Heart right ventricle (tissue), 16 donors: ENCODE data around the gene RDX. TPM values are rescaled to one million over a fixed set of nuclear protein-coding genes. Genes with fewer than 3 reads are reported as not detected.

Source experiments
- ATAC-seq, 8 donors: fragments of 200-7000 bp; cut with Tn5 transposase; one replicate each; pipeline ENCODE4 v1.9.1; 2020; ENCODE audit warnings: mild to moderate bottlenecking in 8 of 8, moderate library complexity in 8 of 8, moderate number of reproducible peaks in 1 of 8
- DNase-seq, 2 donors: peaks; one replicate each; pipeline ENCODE4 v3.0.0-alpha.2; 2020
- H3K27ac ChIP-seq, 10 donors: fragments of 200-600 bp; sonication (generic) in 2 of 10; one replicate each; pipeline versions ENCODE4 v1.5.0 to v1.8.0; 2020 to 2022; ENCODE audit warnings: mild to moderate bottlenecking in 3 of 10
- H3K27me3 ChIP-seq, 7 donors: fragments of 200-600 bp; one replicate each; pipeline ENCODE4 v1.8.0; 2021 to 2022; ENCODE audit warnings: mild to moderate bottlenecking in 2 of 7
- H3K36me3 ChIP-seq, 9 donors: fragments of 200-600 bp; sonication (generic) in 1 of 9; one replicate each; pipeline versions ENCODE4 v1.5.0 to v1.8.0; 2020 to 2022; ENCODE audit warnings: mild to moderate bottlenecking in 2 of 9
- H3K4me1 ChIP-seq, 9 donors: fragments of 200-600 bp; sonication (generic) in 1 of 9; one replicate each; pipeline versions ENCODE4 v1.5.0 to v1.8.0; 2020 to 2022; ENCODE audit warnings: mild to moderate bottlenecking in 4 of 9
- H3K4me3 ChIP-seq, 10 donors: fragments of 200-600 bp; sonication (generic) in 2 of 10; one replicate each; pipeline versions ENCODE4 v1.5.0 to v1.8.0; 2020 to 2022; ENCODE audit warnings: mild to moderate bottlenecking in 7 of 10, moderate library complexity in 2 of 10
- H3K9me3 ChIP-seq, 11 donors: fragments of 200-600 bp in 10 of 11; sonication (generic) in 2 of 11; one replicate each; pipeline versions ENCODE4 v1.5.0 to v1.8.0; 2013 to 2022; ENCODE audit warnings: mild to moderate bottlenecking in 2 of 11, control low read depth in 1 of 11, moderate library complexity in 1 of 11
- WGBS, 2 donors: extraction: QIAGEN DNeasy Blood & Tissue Kit; methylation state at CpG; one replicate each; pipeline ENCODE4 v1.1.7; 2013; ENCODE audit warnings: inconsistent platforms in 1 of 2; 5-methylcytosine and 5-hydroxymethylcytosine counted together
- intact Hi-C, 10 donors: fragments of 100-400 bp; cut with DNase I; formaldehyde crosslinking; loops; one replicate each; pipeline versions ENCODE4 v1.11.1 to v1.14.2; 2022
- polyA plus RNA-seq, 2 donors: library from polyadenylated mRNA; stranded (reverse); fragments of 200-250 nt; gene quantifications; one replicate each; pipeline ENCODE4 v1.2.3, GENCODE V29; 2013
- total RNA-seq, 10 donors: library from RNA; stranded (reverse); fragmentation: NEBNext Ultra II Directional in 3 of 10; extraction: Animal tissue kit (Norgen Biotek cat#: 25700) in 3 of 10; gene quantifications; one replicate each; pipeline versions ENCODE4 v1.2.1 to v1.2.4, GENCODE V29; 2021 to 2023
- TF ChIP-seq, protein P1 (sequence below), 9 donors: fragments of 200-600 bp; sonication (generic) in 2 of 9; IDR thresholded peaks; one replicate each; pipeline versions ENCODE4 v1.5.0 to v1.8.0; 2021 to 2022; ENCODE audit warnings: antibody characterized with exemption in 9 of 9, mild to moderate bottlenecking in 5 of 9, moderate library complexity in 1 of 9
- donor health status: Arrhythmogenic right ventricular cardiomyopathy.
- donor health status: ischemic (EF 13 %, LVEDD 7.1; RV severe dilation, severe dysfunction).
- donor health status: healthy with polysubstance abuse.
- donor health status: DM: no; HTN: yes; CAD: no.
- donor health status: DM: no; HTN: no; CAD: no.
- donor health status: ischemic (EF 25% LVEDD 6.9; RV normal size, moderate dysfunction).
- donor health status: ischemic (EF 25% LVEDD 5.7; RV mildly dilated, moderate dysfunction).
- donor health status: healthy.
- donor health status: DM: yes; HTN: yes; CAD: no.
- donor health status: Ischemic cardiomyopathy.
- donor health status: ischemic (EF 35%, LVEDD 5.7; RV mildly dilated, moderate dysfunction).
- donor health status: nonischemic (EF 11% LVEDD 7.7; RV severe dilation, severe dysfunction).
- donor health status: DM: yes; HTN: yes; CAD: no.
- donor health status: PGD.
- donor health status: ischemic (EF 29% LVEDD 5.4; RV normal size, mild dysfunction).
- donor health status: nonischemic (EF 23%, LVEDD 6.1; RV moderate dilation, normal function).

RDX gene
- total and polyA plus RNA-seq, 12 donors, result 28.2 to 140 (median 125) TPM

DNA sequence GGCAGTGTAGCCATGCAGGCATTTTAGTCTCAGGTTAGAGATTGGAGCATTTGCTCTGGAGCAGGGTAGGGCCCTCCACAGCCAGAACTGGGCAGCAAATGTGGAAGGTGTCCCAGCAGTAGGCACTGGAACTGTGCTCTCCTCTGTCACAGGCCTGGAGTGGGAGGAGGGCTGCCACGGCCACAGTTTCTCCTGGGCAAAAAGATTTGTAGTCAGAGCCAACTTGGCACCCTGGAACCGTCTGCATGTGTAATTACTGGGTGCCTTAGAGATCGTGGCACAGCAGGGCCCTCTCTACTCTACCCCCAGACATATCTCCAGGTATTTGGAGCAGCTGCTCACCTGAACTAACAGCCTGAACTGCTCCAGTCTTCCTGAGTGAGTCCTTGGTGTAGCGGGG lies 109.5 kb downstream of the RDX start:
- Histone ChIP-seq H3K27me3 (no peaks in the 10 kb centered on the region), H3K36me3 (no peaks in the 10 kb centered on the region), H3K4me1 (no peaks in the 10 kb centered on the region), H3K4me3 (no peak overlapping the region), H3K27ac (no peak overlapping the region), H3K9me3 (no peaks in the 10 kb centered on the region)
- TF ChIP-seq, protein P1, sequence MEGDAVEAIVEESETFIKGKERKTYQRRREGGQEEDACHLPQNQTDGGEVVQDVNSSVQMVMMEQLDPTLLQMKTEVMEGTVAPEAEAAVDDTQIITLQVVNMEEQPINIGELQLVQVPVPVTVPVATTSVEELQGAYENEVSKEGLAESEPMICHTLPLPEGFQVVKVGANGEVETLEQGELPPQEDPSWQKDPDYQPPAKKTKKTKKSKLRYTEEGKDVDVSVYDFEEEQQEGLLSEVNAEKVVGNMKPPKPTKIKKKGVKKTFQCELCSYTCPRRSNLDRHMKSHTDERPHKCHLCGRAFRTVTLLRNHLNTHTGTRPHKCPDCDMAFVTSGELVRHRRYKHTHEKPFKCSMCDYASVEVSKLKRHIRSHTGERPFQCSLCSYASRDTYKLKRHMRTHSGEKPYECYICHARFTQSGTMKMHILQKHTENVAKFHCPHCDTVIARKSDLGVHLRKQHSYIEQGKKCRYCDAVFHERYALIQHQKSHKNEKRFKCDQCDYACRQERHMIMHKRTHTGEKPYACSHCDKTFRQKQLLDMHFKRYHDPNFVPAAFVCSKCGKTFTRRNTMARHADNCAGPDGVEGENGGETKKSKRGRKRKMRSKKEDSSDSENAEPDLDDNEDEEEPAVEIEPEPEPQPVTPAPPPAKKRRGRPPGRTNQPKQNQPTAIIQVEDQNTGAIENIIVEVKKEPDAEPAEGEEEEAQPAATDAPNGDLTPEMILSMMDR (IDR thresholded peaks at IDR 0.05), result no peak
- DNase-seq (no peak), ATAC-seq (no peak)
- WGBS, 2 donors, result 93 to 95% methylated on average over 4 of the region's 4 CpGs
- intact Hi-C loops, result no loop called here

DNA sequence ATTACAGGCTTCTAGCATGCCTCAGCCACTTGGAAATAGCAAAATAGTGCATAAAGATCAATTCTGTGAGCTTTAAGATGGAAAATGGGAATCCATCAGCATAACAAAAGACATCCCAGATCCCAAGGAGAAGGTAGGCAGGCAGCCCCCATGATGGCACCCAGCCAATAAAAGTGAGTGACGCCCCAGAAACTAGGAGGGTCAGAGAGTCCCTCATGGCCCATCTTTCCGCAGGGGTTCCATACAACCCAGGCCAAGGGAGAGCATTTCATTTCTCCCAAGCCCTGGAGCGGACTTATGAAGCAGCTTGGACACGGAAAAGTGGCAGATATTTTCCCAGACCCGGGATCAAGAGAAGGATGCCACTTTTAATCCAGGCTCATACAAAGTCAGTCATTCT lies 110.0 kb downstream of the RDX start:
- WGBS, 2 donors, result 93 to 96% methylated on average over 5 of the region's 5 CpGs
- no peak overlapping the region for H3K4me3 ChIP-seq
- H3K27ac ChIP-seq, result no peak overlapping the region
- no peaks in the 10 kb centered on the region for H3K36me3 ChIP-seq
- no peaks in the 10 kb centered on the region for H3K9me3 ChIP-seq
- TF ChIP-seq, protein P1 (IDR thresholded peaks at IDR 0.05), result no peak
- no peak for ATAC-seq
- no peaks in the 10 kb centered on the region for H3K27me3 ChIP-seq
- H3K4me1 ChIP-seq, result no peaks in the 10 kb centered on the region
- intact Hi-C loops, result no loop called here
- DNase-seq, result no peak

DNA sequence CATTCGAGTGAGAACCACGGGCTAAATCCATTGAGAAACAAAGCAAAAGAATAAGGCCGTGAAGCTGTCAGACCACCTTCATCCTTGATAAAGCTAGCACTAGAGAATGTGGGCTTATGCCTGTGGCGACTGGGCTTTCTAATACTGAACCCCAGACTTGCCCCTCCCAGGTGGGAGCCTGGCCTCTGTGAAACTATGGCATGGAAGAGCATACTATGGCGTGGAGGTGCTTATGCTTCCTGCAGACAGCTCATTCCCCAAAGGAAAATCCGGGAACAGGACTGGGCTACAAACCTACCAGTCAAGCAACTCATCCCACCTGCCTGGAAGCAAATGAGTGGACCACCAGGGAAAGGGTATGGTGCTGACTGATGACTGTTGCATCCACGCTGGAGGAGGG lies 110.8 kb downstream of the RDX start:
- DNase-seq, result no peak
- TF ChIP-seq, protein P1 (IDR thresholded peaks at IDR 0.05), result no peak
- H3K4me3 ChIP-seq, result no peak overlapping the region
- ATAC-seq, result no peak
- WGBS, 2 donors, result 85% methylated on average over 7 of the region's 7 CpGs
- no peaks in the 10 kb centered on the region for H3K4me1 ChIP-seq
- no peaks in the 10 kb centered on the region for H3K27me3 ChIP-seq
- H3K9me3 ChIP-seq, result no peaks in the 10 kb centered on the region
- H3K27ac ChIP-seq, result no peak overlapping the region
- H3K36me3 ChIP-seq, result no peaks in the 10 kb centered on the region
- intact Hi-C loops, result no loop called here

DNA sequence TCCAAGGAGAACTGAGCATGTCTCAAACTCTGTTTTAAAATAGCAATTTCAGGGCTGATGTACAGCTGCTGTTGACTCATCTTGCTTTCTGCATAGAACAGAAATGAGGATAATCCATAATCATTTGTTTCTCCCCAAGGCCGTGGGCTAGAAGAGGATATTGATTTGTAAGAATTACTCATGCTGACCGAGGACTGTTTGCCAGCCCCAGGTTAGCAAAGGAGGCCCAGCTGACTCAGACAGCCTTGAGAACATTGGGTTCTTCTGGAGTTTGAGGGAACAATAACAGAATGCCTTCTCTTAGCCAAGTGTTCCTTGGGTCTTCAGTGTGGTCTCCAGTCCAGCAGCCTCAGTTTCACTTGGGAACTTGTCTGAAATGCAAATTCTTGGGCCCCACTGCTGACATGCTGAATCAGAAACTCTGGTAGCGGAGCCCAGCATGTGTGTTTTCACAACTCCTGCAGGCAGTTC lies 111.3 kb downstream of the RDX start:
- Histone ChIP-seq H3K4me3 (no peak overlapping the region), H3K36me3 (no peaks in the 10 kb centered on the region), H3K4me1 (no peaks in the 10 kb centered on the region), H3K27me3 (no peaks in the 10 kb centered on the region), H3K9me3 (no peaks in the 10 kb centered on the region), H3K27ac (no peak overlapping the region)
- TF ChIP-seq, protein P1 (IDR thresholded peaks at IDR 0.05), result no peak
- ATAC-seq, result no peak
- WGBS, 2 donors, result 84 to 87% methylated on average over 3 of the region's 3 CpGs
- DNase-seq, result no peak
- intact Hi-C loops, result no loop called here
